Measurements from ENCODE around the gene RASA2. TPM values are rescaled to one million over a fixed set of nuclear protein-coding genes. Genes with fewer than 3 reads are reported as not detected.

Gene RASA2
- total RNA-seq (2022; extraction: Qiagen RNA extraction; ENCODE audit: low read depth), result 7.0 to 11.7 TPM (median 9.3 TPM) in 5 replicates

GRCh38 chr3:141486746-141487520 lies at the start of gene RASA2:
Gene RASA2, plus strand, starts transcription at chr3:141487027. Its CDS starts 57 bp downstream, at chr3:141487084.

Other genes starting within 250 kb of the RASA2 start
- 56.6 to 92.3 TPM (median 78.5 TPM) in 5 replicates for gene ZBTB38, start 118.5 kb upstream of the RASA2 start, total RNA-seq (2022; extraction: Qiagen RNA extraction; ENCODE audit: low read depth)